Nephron progenitor cell (in vitro differentiated cells): ENCODE data around the gene IL1RAPL2.

ENCODE experiments used
- DNase-seq: peaks from one replicate; pipeline ENCODE4 v3.0.0; 2021
- H3K27ac Mint-ChIP-seq: 2 replicates; pipeline ENCODE4 v1.8.0; 2021; ENCODE audit warnings: mild to moderate bottlenecking, moderate library complexity, mixed read lengths
- H3K27me3 Mint-ChIP-seq: 2 replicates; pipeline ENCODE4 v1.8.0; 2021; ENCODE audit warnings: mild to moderate bottlenecking, low read depth, mixed read lengths; ENCODE audit not compliant: poor library complexity
- H3K36me3 Mint-ChIP-seq: 2 replicates; pipeline ENCODE4 v1.8.0; 2021; ENCODE audit warnings: low read depth, mixed read lengths
- H3K4me1 Mint-ChIP-seq: 2 replicates; pipeline ENCODE4 v1.8.0; 2021; ENCODE audit warnings: mixed read lengths
- H3K4me3 Mint-ChIP-seq: 2 replicates; pipeline ENCODE4 v1.8.0; 2021; ENCODE audit warnings: mild to moderate bottlenecking, moderate library complexity, mixed read lengths
- H3K9me3 Mint-ChIP-seq: 2 replicates; pipeline ENCODE4 v1.8.0; 2021; ENCODE audit warnings: mild to moderate bottlenecking, moderate library complexity, mixed read lengths
- TF ChIP-seq, protein P1 (sequence below): fragments of 200-600 bp; sonication (generic); IDR thresholded peaks from 2 replicates; pipeline ENCODE4 v1.5.0; 2021; ENCODE audit warnings: antibody characterized with exemption

Gene IL1RAPL2

DNA sequence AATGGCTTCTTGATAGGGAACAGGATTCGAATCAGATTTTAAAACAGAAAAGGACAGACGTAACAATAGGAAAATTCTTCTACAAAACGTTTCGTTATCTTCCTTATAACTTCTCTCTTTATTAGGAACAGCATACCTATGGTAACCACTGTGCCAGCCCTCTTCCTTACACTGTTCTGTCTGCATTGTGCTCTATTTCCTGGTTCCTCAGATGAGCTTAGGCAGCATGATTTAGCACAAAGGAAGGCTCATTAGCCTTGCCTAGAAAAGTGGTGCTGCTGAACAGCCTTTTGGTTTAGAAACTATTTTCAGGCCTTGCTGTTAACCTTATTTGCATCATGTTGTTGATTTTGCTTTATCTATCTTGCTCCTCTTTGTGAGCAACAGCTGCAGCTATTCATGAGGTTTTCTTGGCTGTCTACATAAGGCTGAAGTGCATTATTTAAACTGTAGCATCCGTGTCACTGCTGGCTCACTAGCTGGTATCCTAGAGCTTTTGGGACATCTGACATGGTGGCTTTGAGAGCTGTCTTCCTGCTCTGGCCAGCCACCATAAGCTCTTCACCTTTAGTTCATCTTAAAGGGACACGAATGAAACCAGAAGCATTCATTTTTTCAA, 1186.4 kb downstream of the IL1RAPL2 start:
- H3K27ac Mint-ChIP-seq = no peak overlapping the region
- H3K9me3 Mint-ChIP-seq = no peaks in the 10 kb centered on the region
- H3K27me3 Mint-ChIP-seq = no peaks in the 10 kb centered on the region
- no peaks in the 10 kb centered on the region for H3K36me3 Mint-ChIP-seq
- no peak for DNase-seq
- TF ChIP-seq, protein P1, sequence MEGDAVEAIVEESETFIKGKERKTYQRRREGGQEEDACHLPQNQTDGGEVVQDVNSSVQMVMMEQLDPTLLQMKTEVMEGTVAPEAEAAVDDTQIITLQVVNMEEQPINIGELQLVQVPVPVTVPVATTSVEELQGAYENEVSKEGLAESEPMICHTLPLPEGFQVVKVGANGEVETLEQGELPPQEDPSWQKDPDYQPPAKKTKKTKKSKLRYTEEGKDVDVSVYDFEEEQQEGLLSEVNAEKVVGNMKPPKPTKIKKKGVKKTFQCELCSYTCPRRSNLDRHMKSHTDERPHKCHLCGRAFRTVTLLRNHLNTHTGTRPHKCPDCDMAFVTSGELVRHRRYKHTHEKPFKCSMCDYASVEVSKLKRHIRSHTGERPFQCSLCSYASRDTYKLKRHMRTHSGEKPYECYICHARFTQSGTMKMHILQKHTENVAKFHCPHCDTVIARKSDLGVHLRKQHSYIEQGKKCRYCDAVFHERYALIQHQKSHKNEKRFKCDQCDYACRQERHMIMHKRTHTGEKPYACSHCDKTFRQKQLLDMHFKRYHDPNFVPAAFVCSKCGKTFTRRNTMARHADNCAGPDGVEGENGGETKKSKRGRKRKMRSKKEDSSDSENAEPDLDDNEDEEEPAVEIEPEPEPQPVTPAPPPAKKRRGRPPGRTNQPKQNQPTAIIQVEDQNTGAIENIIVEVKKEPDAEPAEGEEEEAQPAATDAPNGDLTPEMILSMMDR = no peak
- peaks cover 6% of the 10 kb centered on the region for H3K4me1 Mint-ChIP-seq
- H3K4me3 Mint-ChIP-seq = no peak overlapping the region

DNA sequence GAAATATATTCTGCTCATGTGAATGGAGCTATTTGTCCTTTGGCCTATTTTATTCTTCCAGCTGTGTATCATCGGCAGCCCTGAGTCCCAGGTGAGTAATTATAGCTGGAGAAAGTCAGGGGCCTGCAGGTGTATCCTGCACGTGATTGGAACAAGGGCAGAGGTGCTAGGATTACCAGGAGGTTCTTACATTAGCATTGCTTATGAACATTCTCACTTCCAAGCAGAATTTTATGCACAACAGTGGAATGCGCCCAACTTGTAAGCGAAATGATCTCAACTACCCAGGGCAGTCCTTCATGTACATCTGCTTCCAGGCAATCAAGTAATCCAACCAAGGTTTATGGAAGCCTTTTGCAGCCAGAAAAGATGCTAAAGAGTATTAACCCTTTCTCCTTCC, 1187.4 kb downstream of the IL1RAPL2 start:
- Mint-ChIP-seq H3K36me3 (no peaks in the 10 kb centered on the region), H3K27me3 (no peaks in the 10 kb centered on the region), H3K9me3 (peaks cover 3% of the 10 kb centered on the region), H3K27ac (no peak overlapping the region), H3K4me1 (peaks cover 6% of the 10 kb centered on the region), H3K4me3 (no peak overlapping the region)
- TF ChIP-seq, protein P1 = no peak
- DNase-seq = no peak

DNA sequence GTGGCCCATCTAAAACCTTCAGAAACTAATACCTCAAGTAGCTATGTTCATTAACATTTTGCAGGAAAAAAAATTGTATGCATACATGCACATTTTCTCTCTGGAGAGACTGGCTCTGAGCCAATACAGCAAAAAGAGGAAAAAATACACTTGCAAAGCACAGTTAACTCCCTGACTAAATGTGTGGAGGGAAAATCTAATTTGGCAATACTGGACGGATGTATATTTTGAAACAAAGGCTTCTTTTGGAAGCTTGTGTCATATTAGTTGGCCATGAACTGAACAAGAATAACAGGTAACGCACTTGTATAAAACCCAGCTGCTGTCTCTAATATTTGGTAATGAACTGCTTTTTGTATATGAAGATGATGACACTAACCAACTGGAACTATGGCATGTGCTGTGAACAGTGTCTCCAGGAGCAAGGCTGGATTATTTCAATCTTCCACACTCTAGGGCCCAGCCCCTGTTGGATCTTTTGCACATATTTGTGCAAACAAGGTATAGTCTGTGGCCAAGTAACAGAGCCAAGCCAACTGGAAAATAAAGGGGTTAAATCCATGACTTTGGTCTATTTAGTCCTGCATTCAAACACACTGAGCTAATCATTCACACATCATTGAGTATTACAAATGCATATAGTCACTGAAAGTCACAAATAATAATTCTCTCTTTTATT, 1188.4 kb downstream of the IL1RAPL2 start:
- DNase-seq = no peak
- peaks cover 3% of the 10 kb centered on the region for H3K9me3 Mint-ChIP-seq
- H3K27ac Mint-ChIP-seq = no peak overlapping the region
- H3K27me3 Mint-ChIP-seq = no peaks in the 10 kb centered on the region
- TF ChIP-seq, protein P1 = no peak
- peaks cover 6% of the 10 kb centered on the region for H3K4me1 Mint-ChIP-seq
- no peak overlapping the region for H3K4me3 Mint-ChIP-seq
- no peaks in the 10 kb centered on the region for H3K36me3 Mint-ChIP-seq

DNA sequence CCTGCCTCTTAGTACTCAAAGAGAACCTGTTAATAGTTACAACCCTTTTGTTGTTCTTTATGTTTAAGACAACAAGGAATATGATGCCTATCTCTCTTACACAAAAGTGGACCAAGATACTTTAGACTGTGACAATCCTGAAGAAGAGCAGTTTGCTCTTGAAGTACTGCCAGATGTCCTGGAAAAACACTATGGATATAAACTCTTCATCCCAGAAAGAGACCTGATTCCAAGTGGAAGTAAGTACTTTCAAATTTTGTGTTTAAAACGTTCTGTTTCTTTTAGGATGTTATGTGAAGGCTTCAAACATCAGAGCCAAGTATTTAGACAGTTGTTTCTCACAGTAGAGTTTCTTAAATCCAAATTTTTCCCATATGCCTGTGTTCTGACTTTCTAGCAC, 1189.1 kb downstream of the IL1RAPL2 start:
- H3K36me3 Mint-ChIP-seq = no peaks in the 10 kb centered on the region

DNA sequence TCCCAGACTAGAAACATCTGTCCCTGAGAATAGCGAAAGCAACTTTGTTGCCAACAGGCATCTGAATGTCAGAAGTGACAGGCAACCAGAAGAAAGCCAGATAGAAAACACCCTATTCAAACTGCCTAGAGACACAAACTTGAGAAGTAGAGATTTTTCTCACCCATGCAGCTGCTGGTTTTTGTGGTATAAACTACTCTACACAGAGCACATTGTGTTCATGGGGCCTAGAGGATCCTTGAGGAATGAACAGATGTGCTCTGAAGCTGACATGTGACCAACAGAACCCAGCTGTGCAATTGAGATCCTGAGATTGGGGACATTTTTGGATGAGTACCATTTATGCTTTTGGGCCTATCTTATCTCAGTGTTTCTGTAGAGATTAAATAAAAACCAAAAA, 1192.8 kb downstream of the IL1RAPL2 start:
- Mint-ChIP-seq H3K4me1 (peaks cover 6% of the 10 kb centered on the region), H3K9me3 (peaks cover 10% of the 10 kb centered on the region), H3K27ac (no peak overlapping the region), H3K36me3 (no peaks in the 10 kb centered on the region), H3K27me3 (peaks cover 4% of the 10 kb centered on the region), H3K4me3 (no peak overlapping the region)
- no peak for DNase-seq
- TF ChIP-seq, protein P1 = no peak

More for the DNA sequence above, 1189.1 kb downstream of the IL1RAPL2 start:
- H3K4me3 Mint-ChIP-seq = no peak overlapping the region
- TF ChIP-seq, protein P1 = no peak
- DNase-seq = no peak
- no peak overlapping the region for H3K27ac Mint-ChIP-seq
- H3K4me1 Mint-ChIP-seq = peaks cover 6% of the 10 kb centered on the region
- H3K9me3 Mint-ChIP-seq = peaks cover 6% of the 10 kb centered on the region
- no peaks in the 10 kb centered on the region for H3K27me3 Mint-ChIP-seq

DNA sequence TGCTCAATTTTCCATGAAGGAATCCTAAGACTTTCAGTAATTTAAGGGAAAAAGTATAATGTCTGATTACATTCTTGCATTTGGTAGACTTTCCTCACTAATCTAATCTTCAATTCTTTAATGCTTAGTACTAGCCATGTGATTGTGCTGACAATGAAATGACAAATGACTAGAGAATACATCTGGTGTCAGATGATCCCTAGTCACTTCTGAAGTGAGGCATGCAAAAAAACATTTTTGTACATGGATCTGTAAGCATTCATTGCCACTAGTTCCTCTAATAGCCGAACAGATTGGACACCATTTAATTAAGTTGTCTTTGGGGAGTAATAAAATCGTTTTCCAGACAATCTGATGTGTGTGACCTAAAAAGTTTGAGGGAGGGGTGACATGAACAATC, 1193.6 kb downstream of the IL1RAPL2 start:
- H3K4me1 Mint-ChIP-seq = peaks cover 6% of the 10 kb centered on the region
- H3K27ac Mint-ChIP-seq = no peak overlapping the region
- peaks cover 4% of the 10 kb centered on the region for H3K27me3 Mint-ChIP-seq
- DNase-seq = no peak
- H3K4me3 Mint-ChIP-seq = no peak overlapping the region
- TF ChIP-seq, protein P1 = no peak
- H3K36me3 Mint-ChIP-seq = no peaks in the 10 kb centered on the region
- peaks cover 10% of the 10 kb centered on the region for H3K9me3 Mint-ChIP-seq
